Measurements from ENCODE around the gene SYNE4.
A peak's percentile ranks its signal among the peaks of the same experiment; 100 is the strongest.

Gene SYNE4

GRCh38 chr19:36014012-36014924 lies 5.7 kb upstream of the SYNE4 start, which contains the start of gene ALKBH6:
Gene ALKBH6, minus strand, starts transcription at chr19:36014213. Its CDS starts 816 bp downstream, at chr19:36013397.
- Histone ChIP-seq H2BK120ac (ENCODE audit: low read depth, low read length) (peak within 1 kb of the TSS; percentile 64), H3K79me1 (ENCODE audit: low read depth, low read length) (peaks cover 7% of the 10 kb centered on the region), H3K27me3 (ENCODE audit: control insufficient read depth in 3 of 3, insufficient read depth in 3 of 3, low read depth in 1 of 3, low read length in 3 of 3) (peaks cover 0 to 2% (median 0%) of the 10 kb centered on the region in 3 experiments), H4K91ac (ENCODE audit: low read depth, low read length, poor library complexity) (no peak within 1 kb of the TSS), H2BK12ac (ENCODE audit: low read length) (no peak within 1 kb of the TSS), H3K4me1 (ENCODE audit: control insufficient read depth in 2 of 2, insufficient read depth in 1 of 2, low read depth in 1 of 2, low read length in 2 of 2) (peaks cover 7 to 12% of the 10 kb centered on the region in 2 donors), H3K23ac (ENCODE audit: low read depth, low read length, poor library complexity) (peak within 1 kb of the TSS; percentile 56), H2BK5ac (ENCODE audit: low read length) (no peak within 1 kb of the TSS), H4K8ac (ENCODE audit: low read depth, low read length) (no peak within 1 kb of the TSS), H3K14ac (ENCODE audit: low read length) (no peak within 1 kb of the TSS), H3K4ac (ENCODE audit: low read length) (no peak within 1 kb of the TSS), H2AFZ (ENCODE audit: low read length) (peak within 1 kb of the TSS; percentile 88), H3K9me3 (replicated peaks in 1 of 2; ENCODE audit: control insufficient read depth in 2 of 2, insufficient read depth in 1 of 2, low read depth in 1 of 2, low read length in 2 of 2) (no peaks in the 10 kb centered on the region), H3K4me3 (ENCODE audit: low read length in 2 of 2) (peak within 1 kb of the TSS; percentile 90 to 91), H3K27ac (replicated peaks; ENCODE audit: low read length) (no peak within 1 kb of the TSS), H2AK5ac (ENCODE audit: low read depth, low read length) (peak within 1 kb of the TSS; percentile 64), H3K18ac (ENCODE audit: low read length) (peak within 1 kb of the TSS; percentile 76), H3K36me3 (replicated peaks in 1 of 2; ENCODE audit: control insufficient read depth in 2 of 2, insufficient read depth in 2 of 2, low read length in 2 of 2) (peaks cover 25 to 34% of the 10 kb centered on the region in 2 donors), H3K9ac (ENCODE audit: low read depth, low read length, poor library complexity) (peak within 1 kb of the TSS; percentile 89), H3K4me2 (ENCODE audit: insufficient read depth, low read length, poor library complexity, severe bottlenecking) (peak within 1 kb of the TSS; percentile 98), H2BK15ac (ENCODE audit: low read length) (no peak within 1 kb of the TSS)
- DNase-seq (ENCODE audit: low spot score) = peak; percentile 96
- no CpG with 5 or more reads among the region's 42 CpGs for WGBS, 2 donors (ENCODE audit: extremely low coverage in 2 of 2, insufficient read length in 2 of 2, insufficient replicate concordance in 1 of 2)

- H2AK5ac ChIP-seq (ENCODE audit: low read depth, low read length) = peak overlapping the region; percentile 64
- peak overlapping the region; percentile 85 for H2AFZ ChIP-seq (ENCODE audit: low read length)
- peak overlapping the region; percentile 90 to 91 for H3K4me3 ChIP-seq (ENCODE audit: low read length in 2 of 2)
- peaks cover 7 to 19% of the 10 kb centered on the region in 2 donors for H3K4me1 ChIP-seq (ENCODE audit: control insufficient read depth in 2 of 2, insufficient read depth in 1 of 2, low read depth in 1 of 2, low read length in 2 of 2)
- peak overlapping the region; percentile 76 for H3K18ac ChIP-seq (ENCODE audit: low read length)
- H2BK5ac ChIP-seq (ENCODE audit: low read length) = no peak overlapping the region
- H3K9me3 ChIP-seq (replicated peaks in 1 of 2; ENCODE audit: control insufficient read depth in 2 of 2, insufficient read depth in 1 of 2, low read depth in 1 of 2, low read length in 2 of 2) = no peaks in the 10 kb centered on the region
- H2BK12ac ChIP-seq (ENCODE audit: low read length) = no peak overlapping the region
- H3K79me1 ChIP-seq (ENCODE audit: low read depth, low read length) = peaks cover 8% of the 10 kb centered on the region
- no peak overlapping the region for H3K14ac ChIP-seq (ENCODE audit: low read length)
- peaks cover 21 to 26% of the 10 kb centered on the region in 2 donors for H3K36me3 ChIP-seq (replicated peaks in 1 of 2; ENCODE audit: control insufficient read depth in 2 of 2, insufficient read depth in 2 of 2, low read length in 2 of 2)
- no peak overlapping the region for H2BK15ac ChIP-seq (ENCODE audit: low read length)
- H3K4me2 ChIP-seq (ENCODE audit: insufficient read depth, low read length, poor library complexity, severe bottlenecking) = peak overlapping the region; percentile 84
- no peak overlapping the region for H3K4ac ChIP-seq (ENCODE audit: low read length)
- no peak overlapping the region for H3K27ac ChIP-seq (replicated peaks; ENCODE audit: low read length)
- H3K9ac ChIP-seq (ENCODE audit: low read depth, low read length, poor library complexity) = no peak overlapping the region
- no peak overlapping the region for H4K8ac ChIP-seq (ENCODE audit: low read depth, low read length)
- peaks cover 0 to 2% (median 0%) of the 10 kb centered on the region in 3 experiments for H3K27me3 ChIP-seq (ENCODE audit: control insufficient read depth in 3 of 3, insufficient read depth in 3 of 3, low read depth in 1 of 3, low read length in 3 of 3)
- no peak for DNase-seq (ENCODE audit: low spot score)
- H3K23ac ChIP-seq (ENCODE audit: low read depth, low read length, poor library complexity) = no peak overlapping the region
- no CpG with 5 or more reads among the region's 15 CpGs for WGBS, 2 donors (ENCODE audit: extremely low coverage in 2 of 2, insufficient read length in 2 of 2, insufficient replicate concordance in 1 of 2)
- H4K91ac ChIP-seq (ENCODE audit: low read depth, low read length, poor library complexity) = no peak overlapping the region
- peak overlapping the region; percentile 64 for H2BK120ac ChIP-seq (ENCODE audit: low read depth, low read length)
These were observed 4.8 kb upstream of the SYNE4 start for GRCh38 chr19:36013280-36014011.

DNA sequence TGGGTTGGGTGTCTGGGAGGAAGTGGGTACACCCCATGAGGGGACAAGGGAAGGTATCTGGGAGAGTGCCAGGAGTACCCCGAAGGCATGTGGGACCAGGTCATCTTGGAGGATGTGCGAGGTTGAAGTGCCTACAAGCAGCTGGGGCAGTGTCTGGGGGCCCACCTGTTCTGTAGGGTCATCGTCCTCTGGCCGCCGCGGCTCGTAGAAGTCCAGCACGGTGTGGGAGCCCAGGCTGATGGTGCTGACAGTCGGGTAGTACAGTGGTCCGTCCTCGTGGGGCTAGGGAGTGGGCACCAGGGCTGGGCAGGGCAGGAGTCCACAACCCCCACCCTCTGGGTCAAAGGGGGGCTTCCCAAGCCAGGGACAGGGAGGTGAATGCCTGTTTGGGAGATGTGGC lies 1.8 kb upstream of the SYNE4 start:
- H3K14ac ChIP-seq (ENCODE audit: low read length) = no peak overlapping the region
- no peak overlapping the region for H4K91ac ChIP-seq (ENCODE audit: low read depth, low read length, poor library complexity)
- no peak overlapping the region for H3K4me2 ChIP-seq (ENCODE audit: insufficient read depth, low read length, poor library complexity, severe bottlenecking)
- no peak overlapping the region for H3K27ac ChIP-seq (replicated peaks; ENCODE audit: low read length)
- H3K4me1 ChIP-seq (ENCODE audit: control insufficient read depth in 2 of 2, insufficient read depth in 1 of 2, low read depth in 1 of 2, low read length in 2 of 2) = peaks cover 7 to 19% of the 10 kb centered on the region in 2 donors
- peak overlapping the region; percentile 55 for H3K23ac ChIP-seq (ENCODE audit: low read depth, low read length, poor library complexity)
- H2AK5ac ChIP-seq (ENCODE audit: low read depth, low read length) = peak overlapping the region; percentile 75
- peak overlapping the region; percentile 95 for H2BK5ac ChIP-seq (ENCODE audit: low read length)
- H3K18ac ChIP-seq (ENCODE audit: low read length) = peak overlapping the region; percentile 35
- no peak overlapping the region for H3K4me3 ChIP-seq (ENCODE audit: low read length in 2 of 2)
- WGBS, 2 donors (ENCODE audit: extremely low coverage in 2 of 2, insufficient read length in 2 of 2, insufficient replicate concordance in 1 of 2) = no CpG with 5 or more reads among the region's 11 CpGs
- H2BK15ac ChIP-seq (ENCODE audit: low read length) = peak overlapping the region; percentile 89
- peaks cover 11% of the 10 kb centered on the region for H3K79me1 ChIP-seq (ENCODE audit: low read depth, low read length)
- no peak overlapping the region for H2AFZ ChIP-seq (ENCODE audit: low read length)
- H3K27me3 ChIP-seq (ENCODE audit: control insufficient read depth in 3 of 3, insufficient read depth in 3 of 3, low read depth in 1 of 3, low read length in 3 of 3) = peaks cover 0 to 2% (median 0%) of the 10 kb centered on the region in 3 experiments
- H4K8ac ChIP-seq (ENCODE audit: low read depth, low read length) = no peak overlapping the region
- no peak overlapping the region for H2BK120ac ChIP-seq (ENCODE audit: low read depth, low read length)
- H3K9me3 ChIP-seq (replicated peaks in 1 of 2; ENCODE audit: control insufficient read depth in 2 of 2, insufficient read depth in 1 of 2, low read depth in 1 of 2, low read length in 2 of 2) = no peaks in the 10 kb centered on the region
- H3K9ac ChIP-seq (ENCODE audit: low read depth, low read length, poor library complexity) = no peak overlapping the region
- peaks cover under 1 to 3% of the 10 kb centered on the region in 2 donors for H3K36me3 ChIP-seq (replicated peaks in 1 of 2; ENCODE audit: control insufficient read depth in 2 of 2, insufficient read depth in 2 of 2, low read length in 2 of 2)
- no peak for DNase-seq (ENCODE audit: low spot score)
- no peak overlapping the region for H2BK12ac ChIP-seq (ENCODE audit: low read length)
- H3K4ac ChIP-seq (ENCODE audit: low read length) = peak overlapping the region; percentile 53
